HepG2 (cell line): ENCODE measurements around the gene ARX. TPM values are rescaled to one million over a fixed set of nuclear protein-coding genes. Genes with fewer than 3 reads are reported as not detected.

ENCODE experiments used
- ATAC-seq: fragments of 200-7000 bp; cut with Tn5 transposase; 3 replicates; pipeline ENCODE4 v1.9.1; 2020; ENCODE audit warnings: mild to moderate bottlenecking, moderate library complexity
- BruUV-seq: library from RNA; stranded (reverse); fragments of 400-500 nt; replicated peaks from 2 replicates; lab custom pipeline; 2021; lab: Mats Ljungman, UMichigan
- CTCF ChIA-PET: fragments of 300-600 bp; formaldehyde crosslinking; extraction: SDS; loops from one replicate; lab custom pipeline; 2021; ENCODE audit warnings: low total read pairs, inconsistent platforms, low intra/inter-chr PET ratio; lab: Yijun Ruan, JAX
- POLR2A ChIA-PET: fragments of 350-600 bp; sonication (Branson Sonifier 250); formaldehyde crosslinking; loops from one replicate; lab custom pipeline; 2020; ENCODE audit warnings: antibody characterized with exemption, inconsistent platforms; lab: Yijun Ruan, JAX
- DNase-seq: peaks from one replicate; pipeline ENCODE4 v3.0.0-alpha.2; 2015; ENCODE audit warnings: low spot score
- FAIRE-seq: peaks from 3 replicates; lab custom pipeline; 2011; peaks lifted over from hg19 to GRCh38; lab: Jason Lieb, UNC
- H2AFZ ChIP-seq: one replicate; pipeline ENCODE4 v1.6.1; 2011; ENCODE audit warnings: low read length, inconsistent platforms
- H3K27ac ChIP-seq: fragments of 300-600 bp; 3 replicates; pipeline ENCODE4 v1.8.0; 2011; ENCODE audit warnings: mixed run types, mild to moderate bottlenecking, mixed read lengths, low read length, inconsistent platforms; ENCODE audit not compliant: insufficient read depth; ENCODE audit errors: extremely low read length
- H3K27me3 ChIP-seq, 2 experiments: fragments of 200-600 bp in 1 of 2; 2 replicates in 1 of 2; 3 replicates in 1 of 2; pipeline versions ENCODE4 v1.6.0 to v1.8.0; 2011; ENCODE audit warnings: low read length in 2 of 2, mild to moderate bottlenecking in 2 of 2, moderate library complexity in 2 of 2, inconsistent platforms in 1 of 2; ENCODE audit not compliant: insufficient read depth in 2 of 2, control insufficient read depth in 1 of 2
- H3K36me3 ChIP-seq, 2 experiments: fragments of 200-600 bp in 1 of 2; replicated peaks in 1 of 2; 2 replicates in 1 of 2; 3 replicates in 1 of 2; pipeline versions ENCODE4 v1.5.1 to v1.8.0; 2011; ENCODE audit warnings: low read length in 2 of 2, inconsistent platforms in 1 of 2; ENCODE audit not compliant: insufficient read depth in 2 of 2, control insufficient read depth in 1 of 2
- H3K4me1 ChIP-seq: 2 replicates; pipeline ENCODE4 v1.5.1; 2012; ENCODE audit warnings: low read length, inconsistent platforms; ENCODE audit not compliant: insufficient read depth
- H3K4me2 ChIP-seq: 2 replicates; pipeline ENCODE4 v1.6.0; 2011; ENCODE audit warnings: low read depth, low read length, inconsistent platforms
- H3K4me3 ChIP-seq, 3 experiments: fragments of 200-600 bp in 1 of 3; sonication (generic), shearing (Covaris generic) in 1 of 3; replicated peaks in 1 of 3; 2 replicates each; pipeline ENCODE4 v1.5.1; 2011 to 2016; ENCODE audit warnings: low read length in 3 of 3, inconsistent platforms in 2 of 3, low read depth in 2 of 3, mild to moderate bottlenecking in 2 of 3, control low read depth in 1 of 3, mixed read lengths in 1 of 3; ENCODE audit not compliant: insufficient read depth in 1 of 3
- H3K79me2 ChIP-seq: one replicate; pipeline ENCODE4 v1.6.1; 2011; ENCODE audit warnings: low read length, inconsistent platforms; ENCODE audit not compliant: insufficient read depth
- H3K9ac ChIP-seq: 2 replicates; pipeline ENCODE4 v1.6.0; 2011; ENCODE audit warnings: mild to moderate bottlenecking, low read depth, low read length, inconsistent platforms; ENCODE audit not compliant: insufficient read depth
- H3K9me3 ChIP-seq: 2 replicates; pipeline ENCODE4 v1.5.1; 2012; ENCODE audit warnings: mild to moderate bottlenecking, low read length
- H4K20me1 ChIP-seq: 2 replicates; pipeline ENCODE4 v1.6.0; 2011; ENCODE audit warnings: inconsistent platforms, mild to moderate bottlenecking, low read length, moderate library complexity; ENCODE audit not compliant: insufficient read depth
- ARNT ChIP-seq: fragments of 450-650 bp; IDR thresholded peaks from 2 replicates; pipeline ENCODE4 v1.6.1; 2017
- ATM ChIP-seq: fragments of 450-650 bp; IDR thresholded peaks from 2 replicates; pipeline ENCODE4 v1.7.1; 2017; ENCODE audit warnings: mild to moderate bottlenecking, borderline replicate concordance
- CEBPB ChIP-seq: IDR thresholded peaks from 2 replicates; pipeline ENCODE4 v1.6.1; 2011; ENCODE audit warnings: low read depth, low read length, improper control_type of control experiment, borderline replicate concordance
- CREBL2 ChIP-seq: sonication (generic); formaldehyde crosslinking; IDR thresholded peaks from 2 replicates; pipeline ENCODE4 v1.8.1; 2023; ENCODE audit warnings: missing genetic modification reagents, mild to moderate bottlenecking, borderline replicate concordance
- CSRNP1 ChIP-seq: sonication (generic); formaldehyde crosslinking; IDR thresholded peaks from 2 replicates; pipeline ENCODE4 v1.8.1; 2023; ENCODE audit warnings: mild to moderate bottlenecking, missing genetic modification reagents
- HHEX ChIP-seq: IDR thresholded peaks from 2 replicates; pipeline ENCODE4 v1.6.1; 2016; ENCODE audit warnings: control low read depth
- MAF1 ChIP-seq: sonication (generic); formaldehyde crosslinking; IDR thresholded peaks from 2 replicates; pipeline ENCODE4 v1.5.0; 2020; ENCODE audit warnings: missing genetic modification reagents, borderline replicate concordance
- RBFOX2 ChIP-seq: fragments of 200-400 bp; formaldehyde crosslinking; IDR thresholded peaks from 2 replicates; pipeline ENCODE4 v1.6.1; 2017; ENCODE audit warnings: low read depth, mild to moderate bottlenecking, low read length
- SIN3B ChIP-seq: fragments of 150-350 bp; IDR thresholded peaks from 2 replicates; pipeline ENCODE4 v1.6.1; 2014; ENCODE audit warnings: low read length
- SNAI1 ChIP-seq: sonication (generic); formaldehyde crosslinking; IDR thresholded peaks from 2 replicates; pipeline ENCODE4 v1.5.0; 2020; ENCODE audit warnings: mild to moderate bottlenecking, missing genetic modification reagents, borderline replicate concordance
- ZNF136 ChIP-seq: sonication (generic); formaldehyde crosslinking; IDR thresholded peaks from 2 replicates; pipeline ENCODE4 v1.8.1; 2022; ENCODE audit warnings: low read depth, mild to moderate bottlenecking, moderate library complexity, missing genetic modification reagents
- ZNF431 ChIP-seq: sonication (generic); formaldehyde crosslinking; IDR thresholded peaks from 2 replicates; pipeline ENCODE4 v1.9.0; 2022; ENCODE audit warnings: missing genetic modification reagents, low read depth, mild to moderate bottlenecking, borderline replicate concordance
- ZNF780A ChIP-seq: sonication (generic); formaldehyde crosslinking; IDR thresholded peaks from 2 replicates; pipeline ENCODE4 v1.8.0; 2022; ENCODE audit warnings: mild to moderate bottlenecking, missing genetic modification reagents, moderate library complexity
- WGBS: methylation state at CpG from one replicate; pipeline ENCODE4 v1.1.6; 2017; ENCODE audit warnings: low lambda C conversion rate; 5-methylcytosine and 5-hydroxymethylcytosine counted together
- in situ Hi-C: cut with HindIII; loops from 2 replicates; pipeline ENCODE4 v1.10.0; 2017; ENCODE audit warnings: low pct_unique_long_range_greater_than_20kb; ENCODE audit not compliant: extremely low pct_ligation_motif_present
- intact Hi-C: fragments of 100-400 bp; cut with micrococcal nuclease; formaldehyde crosslinking; loops from one replicate; pipeline ENCODE4 v1.10.0; 2022; ENCODE audit not compliant: unreplicated experiment
- polyA plus RNA-seq, 8 experiments: library from polyadenylated mRNA; depleted of rRNA in 3 of 8; stranded (reverse) in 7 of 8; unstranded in 1 of 8; fragments of >200 nt; fragmentation: Illumina TruSeq in 4 of 8; extraction: Trizol in 4 of 8; gene quantifications; 2 replicates each; pipeline versions ENCODE4 v1.2.1 to v1.2.3, GENCODE V29; 2011 to 2016; ENCODE audit warnings: low read depth in 4 of 8, missing spikeins in 1 of 8, mixed read lengths in 1 of 8; ENCODE audit not compliant: insufficient read depth in 1 of 8
- total RNA-seq, 5 experiments: library from RNA; depleted of rRNA; stranded (reverse); fragments of >200 nt; fragmentation: Illumina TruSeq; extraction: Trizol; gene quantifications; 2 replicates each; pipeline ENCODE4 v1.2.3, GENCODE V29; 2016; ENCODE audit warnings: low read depth in 1 of 5
- TF ChIP-seq, protein P1 (sequence below): sonication (generic); formaldehyde crosslinking; IDR thresholded peaks from 2 replicates; pipeline ENCODE4 v1.5.1; 2020; ENCODE audit warnings: missing genetic modification reagents, mild to moderate bottlenecking, borderline replicate concordance
- TF ChIP-seq, protein P2 (sequence below): sonication (generic); formaldehyde crosslinking; conservative IDR thresholded peaks from 2 replicates; pipeline ENCODE4 v1.4.0; 2020; ENCODE audit warnings: mild to moderate bottlenecking, missing genetic modification reagents, moderate library complexity

Gene ARX
- total and polyA plus RNA-seq, 2 of the 13 experiments (the other 11 are each of a cell fraction or from before 2014, with no cell fraction given): not detected

DNA sequence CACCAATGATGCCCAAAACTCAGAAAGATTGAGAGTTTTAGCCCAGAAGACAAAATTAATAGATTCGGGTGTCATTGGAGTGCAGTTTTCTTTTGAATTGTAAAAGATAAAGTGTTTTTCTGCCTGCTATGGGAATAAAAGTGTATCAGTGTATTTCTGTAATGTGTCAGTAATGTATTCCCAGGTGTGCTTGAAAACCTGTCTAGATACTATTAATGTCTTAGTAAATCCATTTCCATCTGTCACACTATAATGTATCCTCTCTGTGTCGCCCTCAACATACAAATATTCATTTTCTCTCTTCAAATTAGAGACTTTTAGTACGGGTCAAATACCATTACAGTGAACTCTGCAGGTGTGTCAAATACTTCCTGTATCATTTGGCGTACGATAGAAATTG is 43.5 kb upstream of the ARX start (continued):
- TF ChIP-seq ZNF431 (CRISPR knock-in tag) (no peak), ZNF136 (CRISPR knock-in tag) (no peak), ATM (no peak), SIN3B (no peak), SNAI1 (no peak)
- TF ChIP-seq, protein P1, sequence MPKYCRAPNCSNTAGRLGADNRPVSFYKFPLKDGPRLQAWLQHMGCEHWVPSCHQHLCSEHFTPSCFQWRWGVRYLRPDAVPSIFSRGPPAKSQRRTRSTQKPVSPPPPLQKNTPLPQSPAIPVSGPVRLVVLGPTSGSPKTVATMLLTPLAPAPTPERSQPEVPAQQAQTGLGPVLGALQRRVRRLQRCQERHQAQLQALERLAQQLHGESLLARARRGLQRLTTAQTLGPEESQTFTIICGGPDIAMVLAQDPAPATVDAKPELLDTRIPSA: no peak

DNA sequence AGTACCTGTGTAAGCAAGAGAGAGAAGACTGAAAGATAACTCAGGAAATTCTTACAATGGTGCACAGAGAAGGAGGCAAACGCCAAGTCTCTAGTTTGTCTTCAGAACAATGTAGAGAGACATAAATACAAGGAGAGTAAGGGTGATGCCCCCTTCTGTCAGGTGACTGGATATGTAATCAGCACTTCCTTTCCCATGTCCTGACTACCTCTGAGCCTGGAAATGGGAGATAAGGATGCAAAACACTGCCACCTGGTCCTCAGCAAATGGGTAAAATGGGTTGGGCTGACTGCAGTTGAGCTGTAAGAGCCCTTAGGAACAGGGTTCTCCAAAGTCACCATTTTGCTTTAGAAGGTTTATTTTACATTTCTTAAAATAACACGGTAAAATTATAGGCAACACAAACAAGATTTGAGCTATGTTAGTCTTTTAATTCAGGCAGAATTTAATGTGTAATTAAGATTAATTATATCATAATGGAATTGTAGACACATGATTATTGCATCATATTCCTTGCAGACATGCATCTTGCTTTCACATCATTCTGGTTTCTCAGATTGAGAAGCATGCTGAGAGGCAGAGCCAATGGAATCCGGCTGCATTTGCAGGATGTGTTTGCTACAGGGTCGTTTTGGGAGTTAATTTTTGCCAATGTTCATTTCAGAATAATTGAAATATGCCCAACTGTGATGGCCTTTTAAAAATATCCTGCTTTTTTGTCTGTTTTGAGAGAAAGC is 37.2 kb upstream of the ARX start:
- in situ Hi-C loops (no loop called here), intact Hi-C loops (no loop called here)
- no peak for TF ChIP-seq RBFOX2
- no peak for TF ChIP-seq CREBL2 (CRISPR knock-in tag)
- TF ChIP-seq, protein P2, sequence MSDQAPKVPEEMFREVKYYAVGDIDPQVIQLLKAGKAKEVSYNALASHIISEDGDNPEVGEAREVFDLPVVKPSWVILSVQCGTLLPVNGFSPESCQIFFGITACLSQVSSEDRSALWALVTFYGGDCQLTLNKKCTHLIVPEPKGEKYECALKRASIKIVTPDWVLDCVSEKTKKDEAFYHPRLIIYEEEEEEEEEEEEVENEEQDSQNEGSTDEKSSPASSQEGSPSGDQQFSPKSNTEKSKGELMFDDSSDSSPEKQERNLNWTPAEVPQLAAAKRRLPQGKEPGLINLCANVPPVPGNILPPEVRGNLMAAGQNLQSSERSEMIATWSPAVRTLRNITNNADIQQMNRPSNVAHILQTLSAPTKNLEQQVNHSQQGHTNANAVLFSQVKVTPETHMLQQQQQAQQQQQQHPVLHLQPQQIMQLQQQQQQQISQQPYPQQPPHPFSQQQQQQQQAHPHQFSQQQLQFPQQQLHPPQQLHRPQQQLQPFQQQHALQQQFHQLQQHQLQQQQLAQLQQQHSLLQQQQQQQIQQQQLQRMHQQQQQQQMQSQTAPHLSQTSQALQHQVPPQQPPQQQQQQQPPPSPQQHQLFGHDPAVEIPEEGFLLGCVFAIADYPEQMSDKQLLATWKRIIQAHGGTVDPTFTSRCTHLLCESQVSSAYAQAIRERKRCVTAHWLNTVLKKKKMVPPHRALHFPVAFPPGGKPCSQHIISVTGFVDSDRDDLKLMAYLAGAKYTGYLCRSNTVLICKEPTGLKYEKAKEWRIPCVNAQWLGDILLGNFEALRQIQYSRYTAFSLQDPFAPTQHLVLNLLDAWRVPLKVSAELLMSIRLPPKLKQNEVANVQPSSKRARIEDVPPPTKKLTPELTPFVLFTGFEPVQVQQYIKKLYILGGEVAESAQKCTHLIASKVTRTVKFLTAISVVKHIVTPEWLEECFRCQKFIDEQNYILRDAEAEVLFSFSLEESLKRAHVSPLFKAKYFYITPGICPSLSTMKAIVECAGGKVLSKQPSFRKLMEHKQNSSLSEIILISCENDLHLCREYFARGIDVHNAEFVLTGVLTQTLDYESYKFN (CRISPR knock-in tag): no peak
- no peak; the same call in 1 of the 2 replicates for TF ChIP-seq CEBPB
- TF ChIP-seq MAF1 (CRISPR knock-in tag): no peak
- no peak for TF ChIP-seq ARNT
- TF ChIP-seq CSRNP1 (CRISPR knock-in tag): no peak
- TF ChIP-seq HHEX (CRISPR knock-in tag): no peak
- TF ChIP-seq ZNF780A (CRISPR knock-in tag): no peak

More for the DNA sequence above, 37.2 kb upstream of the ARX start:
- Histone ChIP-seq H3K27ac (no peak overlapping the region), H3K9ac (no peak overlapping the region), H2AFZ (no peak overlapping the region), H4K20me1 (no peaks in the 10 kb centered on the region), H3K79me2 (no peaks in the 10 kb centered on the region), H3K9me3 (no peaks in the 10 kb centered on the region), H3K4me2 (no peak overlapping the region), H3K4me3 (no peak overlapping the region), H3K4me1 (no peaks in the 10 kb centered on the region; the same call in 1 of the 2 replicates), H3K27me3 (no peaks in the 10 kb centered on the region), H3K36me3 (no peaks in the 10 kb centered on the region)
- BruUV-seq: no TSS peak
- no peak for ATAC-seq
- DNase-seq: no peak
- ChIA-PET CTCF (no interaction called here), POLR2A (no interaction called here)
- WGBS: 25% methylated on average over 4 of the region's 4 CpGs
- FAIRE-seq: no peak
